H7 (cell line): ENCODE measurements around the gene C11orf42. TPM values are rescaled to one million over a fixed set of nuclear protein-coding genes. Genes with fewer than 3 reads are reported as not detected.
A peak's percentile ranks its signal among the peaks of the same experiment; 100 is the strongest.

ENCODE experiments used
- DNase-seq: peaks from one replicate; pipeline ENCODE4 v3.0.0; 2012
- H3K27me3 ChIP-seq: 2 replicates; pipeline ENCODE4 v1.6.0; 2011; ENCODE audit warnings: mild to moderate bottlenecking, low read length; ENCODE audit not compliant: control insufficient read depth, insufficient read depth
- H3K36me3 ChIP-seq: replicated peaks from 2 replicates; pipeline ENCODE4 v1.5.1; 2011; ENCODE audit warnings: low read length; ENCODE audit not compliant: control insufficient read depth, insufficient read depth
- H3K4me3 ChIP-seq: 2 replicates; pipeline ENCODE4 v1.5.1; 2011; ENCODE audit warnings: low read depth, mild to moderate bottlenecking, control low read depth, low read length, moderate library complexity; ENCODE audit not compliant: insufficient read depth
- total RNA-seq: library from RNA; depleted of rRNA; stranded (reverse); fragments of >200 nt; shearing (Covaris generic); gene quantifications from 2 replicates; pipeline ENCODE4 v1.2.3, GENCODE V29; 2014; rRNA removed

Gene C11orf42
- total RNA-seq, 1 experiment from 2014 or later, result not detected

- peak; percentile 64 for DNase-seq
- H3K27me3 ChIP-seq, result peaks cover 54% of the 10 kb centered on the region
- H3K36me3 ChIP-seq, result no peaks in the 10 kb centered on the region
- H3K4me3 ChIP-seq, result no peak overlapping the region
These were observed 52.8 kb downstream of the C11orf42 start for GRCh38 chr11:6258141-6258540.

GRCh38 chr11:6258571-6259081, 53.3 kb downstream of the C11orf42 start:
- Histone ChIP-seq H3K4me3 (peak overlapping the region; percentile 63), H3K27me3 (peaks cover 54% of the 10 kb centered on the region)

DNA sequence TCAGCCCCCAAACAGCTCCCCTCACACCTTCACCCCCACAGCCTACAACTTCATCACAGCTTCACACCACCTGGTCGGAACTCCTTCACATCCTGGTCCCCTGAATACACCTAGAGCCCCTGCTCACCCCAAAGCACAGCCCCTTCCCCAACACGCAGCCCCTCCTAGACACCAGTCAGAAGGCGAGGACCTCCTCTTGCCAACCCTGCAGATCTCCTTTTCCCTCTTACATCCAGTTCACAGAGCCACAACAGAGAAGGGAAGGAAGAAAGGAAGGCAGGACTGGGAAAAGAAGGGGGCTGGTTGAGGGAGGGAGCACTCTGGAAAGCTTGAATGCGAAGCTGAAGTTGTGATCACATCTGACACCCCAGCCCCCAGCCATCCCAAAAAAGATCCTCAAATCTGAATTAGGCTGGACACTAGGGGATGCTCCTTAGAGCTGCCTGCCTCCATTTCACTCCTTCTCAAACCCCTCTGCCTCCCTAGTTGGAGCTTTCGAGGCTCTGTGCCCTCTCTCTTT, 54.9 kb downstream of the C11orf42 start:
- H3K36me3 ChIP-seq, result no peaks in the 10 kb centered on the region
- H3K4me3 ChIP-seq, result peak overlapping the region; percentile 63
- peaks cover 51% of the 10 kb centered on the region for H3K27me3 ChIP-seq
- DNase-seq, result no peak

More at GRCh38 chr11:6258571-6259081, 53.3 kb downstream of the C11orf42 start:
- no peaks in the 10 kb centered on the region for H3K36me3 ChIP-seq
- DNase-seq, result peak; percentile 62

Other genes starting within 250 kb of the C11orf42 start
- 0.18 TPM in 1 of 2 replicates, not detected in the other for gene OR56A5, start 237.1 kb upstream of the C11orf42 start, total RNA-seq
- not detected in 2 replicates for gene OR52L1, start 218.6 kb upstream of the C11orf42 start, total RNA-seq
- not detected in 2 replicates for gene OR56A4, start 198.6 kb upstream of the C11orf42 start, total RNA-seq
- gene OR56A1, start 174.8 kb upstream of the C11orf42 start, total RNA-seq, result 0.03 and 0.07 TPM in 2 replicates
- gene OR56B4, start 97.9 kb upstream of the C11orf42 start, total RNA-seq, result not detected in 2 replicates
- gene OR52B2, start 35.2 kb upstream of the C11orf42 start, total RNA-seq, result not detected in 2 replicates
- gene OR52W1, start 6.3 kb upstream of the C11orf42 start, total RNA-seq, result not detected in 2 replicates
- 27.9 and 38.3 TPM in 2 replicates for gene FHIP1B, start 29.1 kb downstream of the C11orf42 start, total RNA-seq
- 0.17 and 0.67 TPM in 2 replicates for gene CNGA4, start 33.5 kb downstream of the C11orf42 start, total RNA-seq
- gene CCKBR, start 54.3 kb downstream of the C11orf42 start, total RNA-seq, result 12.0 and 29.4 TPM in 2 replicates
- gene CAVIN3, start 114.9 kb downstream of the C11orf42 start, total RNA-seq, result 93.4 and 179 TPM in 2 replicates
- 6.2 and 13.3 TPM in 2 replicates for gene SMPD1, start 184.9 kb downstream of the C11orf42 start, total RNA-seq
- gene APBB1, start 213.5 kb downstream of the C11orf42 start, total RNA-seq, result 42.5 and 57.2 TPM in 2 replicates
- 3.2 TPM in 1 of 2 replicates, not detected in the other for gene HPX, start 235.4 kb downstream of the C11orf42 start, total RNA-seq